Activated CD8-positive, alpha-beta memory T cell treated with anti-CD3 and anti-CD28 coated beads for 1 hour (primary cell): ENCODE measurements around the gene NPHS1.

ENCODE experiments used
- DNase-seq, 2 donors: peaks; one replicate each; pipeline ENCODE4 v3.0.0-alpha.2; 2020; ENCODE audit warnings: low read depth in 1 of 2; ENCODE audit errors: extremely low read depth in 1 of 2

NPHS1 gene

DNA sequence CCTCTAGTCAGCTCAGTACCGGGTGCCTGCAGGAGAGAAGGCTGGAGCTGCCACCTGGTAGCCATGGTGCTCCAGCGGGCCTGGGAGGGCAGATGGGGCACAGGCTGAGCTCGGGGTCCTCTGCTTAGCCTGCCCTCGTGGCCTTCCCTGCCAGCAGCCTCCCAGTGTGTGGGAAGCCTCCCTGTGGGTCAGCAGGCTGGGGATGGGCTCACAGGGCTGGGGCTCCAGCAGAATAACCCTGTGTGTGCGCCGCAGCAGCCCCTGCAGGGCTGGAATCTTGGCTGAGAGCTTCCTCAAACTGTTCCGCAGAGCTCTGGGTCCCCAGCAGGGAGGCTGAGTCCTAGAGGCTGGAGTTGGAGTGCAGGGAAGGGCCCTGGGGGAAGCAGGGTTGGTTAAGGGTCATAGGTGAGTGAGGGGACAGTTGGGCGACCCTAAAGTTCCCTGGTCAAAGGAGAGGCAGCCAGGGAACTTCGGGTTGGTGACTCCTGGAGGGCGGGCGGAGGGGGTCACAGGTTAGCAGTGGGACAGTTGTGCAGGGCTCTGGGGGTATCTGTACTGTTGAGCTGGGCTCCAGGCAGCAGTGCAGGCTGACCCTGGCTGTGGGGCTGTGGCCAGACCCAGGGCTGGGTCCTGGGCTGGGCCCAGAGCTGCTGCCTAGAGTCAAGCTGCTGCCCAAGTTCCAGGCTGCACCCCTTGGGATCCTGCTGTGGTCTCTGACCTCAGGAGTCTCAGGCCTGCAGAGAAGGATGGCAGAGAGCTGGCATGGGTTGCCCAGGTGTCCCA is 62.9 kb downstream of the NPHS1 start:
- no peak for DNase-seq

DNA sequence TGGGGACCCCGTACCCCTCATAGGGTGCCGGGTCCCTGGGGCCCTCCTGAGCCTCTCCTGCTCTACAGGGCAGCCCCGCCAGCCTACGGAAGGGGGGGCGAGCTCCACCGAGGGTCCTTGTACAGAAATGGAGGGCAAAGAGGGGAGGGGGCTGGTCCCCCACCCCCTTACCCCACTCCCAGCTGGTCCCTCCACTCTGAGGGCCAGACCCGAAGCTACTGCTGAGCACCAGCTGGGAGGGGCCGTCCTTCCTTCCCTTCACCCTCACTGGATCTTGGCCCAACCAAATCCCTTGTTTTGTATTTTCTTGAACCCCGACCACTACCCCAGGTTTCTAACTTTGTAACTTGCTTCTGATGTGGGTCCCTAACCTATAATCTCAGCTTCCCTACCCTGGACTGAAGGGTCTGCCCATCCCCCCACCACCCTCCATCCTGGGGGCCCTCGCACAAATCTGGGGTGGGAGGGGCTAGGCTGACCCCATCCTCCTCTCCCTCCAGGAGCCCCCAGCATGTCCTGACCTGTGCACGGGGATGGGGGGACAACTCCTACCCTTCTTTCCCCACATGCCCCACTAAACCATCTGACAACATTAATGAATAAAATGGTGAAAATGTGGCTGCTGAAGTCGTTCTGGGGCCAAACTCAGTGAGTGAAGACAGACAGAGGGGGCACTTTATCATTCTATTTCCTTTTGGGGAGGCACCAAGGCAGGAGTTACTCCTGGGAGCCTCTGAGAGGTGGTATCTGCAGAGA is 63.9 kb downstream of the NPHS1 start:
- no peak for DNase-seq

DNA sequence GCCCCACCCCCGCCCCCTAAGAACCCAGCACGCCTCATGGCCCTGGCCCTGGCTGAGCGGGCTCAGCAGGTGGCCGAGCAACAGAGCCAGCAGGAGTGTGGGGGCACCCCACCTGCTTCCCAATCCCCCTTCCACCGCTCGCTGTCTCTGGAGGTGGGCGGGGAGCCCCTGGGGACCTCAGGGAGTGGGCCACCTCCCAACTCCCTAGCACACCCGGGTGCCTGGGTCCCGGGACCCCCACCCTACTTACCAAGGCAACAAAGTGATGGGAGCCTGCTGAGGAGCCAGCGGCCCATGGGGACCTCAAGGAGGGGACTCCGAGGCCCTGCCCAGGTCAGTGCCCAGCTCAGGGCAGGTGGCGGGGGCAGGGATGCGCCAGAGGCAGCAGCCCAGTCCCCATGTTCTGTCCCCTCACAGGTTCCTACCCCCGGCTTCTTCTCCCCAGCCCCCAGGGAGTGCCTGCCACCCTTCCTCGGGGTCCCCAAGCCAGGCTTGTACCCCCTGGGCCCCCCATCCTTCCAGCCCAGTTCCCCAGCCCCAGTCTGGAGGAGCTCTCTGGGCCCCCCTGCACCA is 65.0 kb downstream of the NPHS1 start:
- no peak for DNase-seq

DNA sequence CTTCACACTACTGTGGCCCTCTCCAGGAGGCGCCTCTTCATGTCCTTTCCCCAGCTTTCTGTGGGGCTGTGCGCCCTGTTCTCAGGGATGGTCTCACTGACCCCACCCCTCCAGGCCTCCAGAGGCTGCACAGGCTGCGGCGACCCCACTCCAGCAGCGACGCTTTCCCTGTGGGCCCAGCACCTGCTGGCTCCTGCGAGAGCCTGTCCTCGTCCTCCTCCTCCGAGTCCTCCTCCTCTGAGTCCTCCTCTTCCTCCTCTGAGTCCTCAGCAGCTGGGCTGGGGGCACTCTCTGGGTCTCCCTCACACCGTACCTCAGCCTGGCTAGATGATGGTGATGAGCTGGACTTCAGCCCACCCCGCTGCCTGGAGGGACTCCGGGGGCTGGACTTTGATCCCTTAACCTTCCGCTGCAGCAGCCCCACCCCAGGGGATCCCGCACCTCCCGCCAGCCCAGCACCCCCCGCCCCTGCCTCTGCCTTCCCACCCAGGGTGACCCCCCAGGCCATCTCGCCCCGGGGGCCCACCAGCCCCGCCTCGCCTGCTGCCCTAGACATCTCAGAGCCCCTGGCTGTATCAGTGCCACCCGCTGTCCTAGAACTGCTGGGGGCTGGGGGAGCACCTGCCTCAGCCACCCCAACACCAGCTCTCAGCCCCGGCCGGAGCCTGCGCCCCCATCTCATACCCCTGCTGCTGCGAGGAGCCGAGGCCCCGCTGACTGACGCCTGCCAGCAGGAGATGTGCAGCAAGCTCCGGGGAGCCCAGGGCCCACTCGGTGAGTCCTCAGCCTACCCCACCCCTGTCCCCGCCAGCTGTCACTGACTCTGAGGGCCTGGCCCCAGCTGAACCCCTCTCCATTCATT is 65.8 kb downstream of the NPHS1 start:
- DNase-seq = no peak

DNA sequence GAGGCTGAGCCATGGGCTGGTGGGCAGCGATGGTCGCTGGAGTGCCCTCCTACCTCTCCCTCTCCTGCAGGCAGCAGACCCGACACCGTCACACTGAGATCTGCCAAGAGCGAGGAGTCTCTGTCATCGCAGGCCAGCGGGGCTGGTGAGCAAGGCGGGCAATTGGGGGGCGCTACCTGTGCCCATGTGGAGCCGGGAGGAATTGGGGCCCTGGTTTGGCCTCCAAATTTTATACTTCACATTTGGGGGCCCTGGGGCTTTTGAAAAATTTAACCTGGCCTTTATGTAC is 67.0 kb downstream of the NPHS1 start:
- DNase-seq = no peak

DNA sequence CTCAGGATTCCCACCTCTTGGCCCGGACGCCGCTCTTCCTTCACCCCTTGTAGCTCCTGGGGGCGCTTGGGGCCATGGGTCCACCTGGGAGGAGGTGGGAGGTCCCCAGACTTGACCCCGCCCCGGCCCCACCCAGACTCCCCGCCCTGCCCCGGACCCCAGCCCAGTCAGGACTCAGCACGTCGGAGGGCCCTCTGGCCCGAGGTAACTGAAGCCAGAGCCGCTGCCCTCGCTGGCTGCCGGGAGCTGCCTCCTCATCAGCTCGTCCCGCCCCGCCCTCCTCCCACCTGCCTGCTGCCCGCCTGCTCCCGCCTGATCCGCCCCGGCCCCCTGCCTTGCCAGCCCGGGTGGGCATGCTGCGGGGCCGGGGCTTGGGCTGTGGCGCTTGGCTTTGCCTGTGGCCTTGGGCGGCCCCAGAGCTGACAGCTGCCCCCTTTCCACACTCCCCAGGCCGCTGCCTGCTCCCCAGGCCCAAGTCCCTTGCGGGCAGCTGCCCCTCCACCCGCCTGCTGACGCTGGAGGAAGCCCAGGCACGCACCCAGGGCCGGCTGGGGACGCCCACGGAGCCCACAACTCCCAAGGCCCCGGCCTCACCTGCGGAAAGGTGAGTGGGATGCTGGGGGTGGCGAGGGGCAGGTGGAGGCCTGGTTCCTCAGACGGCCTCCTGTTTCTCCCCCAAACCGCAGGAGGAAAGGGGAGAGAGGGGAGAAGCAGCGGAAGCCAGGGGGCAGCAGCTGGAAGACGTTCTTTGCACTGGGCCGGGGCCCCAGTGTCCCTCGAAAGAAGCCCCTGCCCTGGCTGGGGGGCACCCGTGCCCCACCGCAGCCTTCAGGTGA is 67.6 kb downstream of the NPHS1 start:
- no peak for DNase-seq

DNA sequence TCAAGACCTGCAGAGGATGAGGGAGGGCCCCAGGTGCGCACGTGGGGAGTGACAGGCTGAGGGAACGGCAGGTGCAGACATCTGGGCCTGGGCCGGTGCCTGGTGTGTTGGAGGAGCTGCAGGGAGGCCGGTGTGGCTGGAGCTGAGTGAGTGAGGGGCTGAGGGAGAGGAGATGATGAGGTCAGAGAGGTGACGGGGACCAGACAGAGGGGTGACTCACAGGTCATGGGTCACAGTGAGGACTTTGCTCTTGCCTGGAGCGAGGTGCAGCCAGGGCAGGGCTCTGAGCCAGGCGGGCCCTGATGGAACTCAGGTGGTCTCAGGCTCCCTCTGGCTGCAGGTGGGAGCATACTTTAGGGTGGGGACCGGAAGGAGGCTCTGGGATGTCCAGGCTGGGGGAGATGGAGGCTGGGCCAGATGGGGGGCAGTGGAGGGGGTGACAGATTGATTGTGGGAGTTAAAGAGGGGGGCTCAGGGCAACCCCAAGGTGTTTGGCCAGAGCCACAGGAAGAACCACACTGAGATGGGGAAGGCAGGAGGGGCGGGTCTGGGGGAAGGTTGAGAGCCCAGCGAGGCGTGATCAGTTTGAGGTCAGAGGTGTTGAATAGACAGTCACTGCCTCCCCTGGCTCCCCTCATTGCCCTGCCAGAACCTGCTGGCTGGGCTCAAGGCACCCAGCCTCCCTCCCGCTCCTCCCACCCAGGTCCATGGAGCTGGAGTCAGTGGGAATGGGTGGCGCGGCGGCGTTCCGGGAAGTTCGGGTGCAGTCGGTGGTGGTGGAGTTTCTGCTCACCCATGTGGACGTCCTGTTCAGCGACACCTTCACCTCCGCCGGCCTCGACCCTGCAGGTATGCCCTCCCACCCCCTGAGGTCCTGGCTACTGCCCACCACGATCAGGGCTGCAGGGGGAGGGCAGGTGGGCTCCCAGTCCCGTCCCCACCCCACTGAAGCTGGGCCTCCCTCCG is 68.6 kb downstream of the NPHS1 start:
- DNase-seq = no peak

DNA sequence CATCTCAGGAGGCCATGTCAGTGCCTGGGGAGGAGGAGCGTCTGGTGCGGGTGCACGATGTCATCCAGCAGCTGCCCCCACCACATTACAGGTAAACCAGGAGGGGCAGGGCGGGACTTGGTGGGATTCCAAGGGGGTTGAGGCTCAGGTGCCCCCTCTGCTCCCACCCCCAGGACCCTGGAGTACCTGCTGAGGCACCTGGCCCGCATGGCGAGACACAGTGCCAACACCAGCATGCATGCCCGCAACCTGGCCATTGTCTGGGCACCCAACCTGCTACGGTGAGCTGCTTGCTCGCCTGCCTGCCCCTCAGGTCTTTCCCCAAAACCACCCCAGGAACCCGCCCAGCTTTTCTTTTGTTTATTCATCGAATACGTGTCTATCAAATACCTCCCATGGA is 69.7 kb downstream of the NPHS1 start:
- no peak for DNase-seq

DNA sequence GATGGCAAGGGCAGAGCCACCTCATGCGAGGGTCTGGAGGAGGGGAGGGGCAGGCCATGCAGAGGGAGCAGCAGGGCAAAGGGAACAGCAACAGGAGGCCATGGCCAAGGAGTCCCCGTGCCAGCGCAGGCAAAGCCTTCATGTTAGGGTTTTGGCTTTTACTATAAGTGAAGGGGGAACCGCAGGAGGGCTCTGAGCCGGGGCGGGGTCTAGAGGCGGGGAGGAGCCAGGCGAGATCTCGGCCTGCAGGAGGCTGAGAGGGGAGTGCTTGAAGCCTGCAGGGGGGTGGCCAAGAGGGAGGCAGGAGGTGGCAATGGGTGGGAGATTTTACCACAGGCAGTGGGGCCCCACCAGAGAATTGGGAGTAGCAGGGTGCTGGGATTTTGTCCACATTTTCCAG is 70.7 kb downstream of the NPHS1 start:
- DNase-seq = no peak

DNA sequence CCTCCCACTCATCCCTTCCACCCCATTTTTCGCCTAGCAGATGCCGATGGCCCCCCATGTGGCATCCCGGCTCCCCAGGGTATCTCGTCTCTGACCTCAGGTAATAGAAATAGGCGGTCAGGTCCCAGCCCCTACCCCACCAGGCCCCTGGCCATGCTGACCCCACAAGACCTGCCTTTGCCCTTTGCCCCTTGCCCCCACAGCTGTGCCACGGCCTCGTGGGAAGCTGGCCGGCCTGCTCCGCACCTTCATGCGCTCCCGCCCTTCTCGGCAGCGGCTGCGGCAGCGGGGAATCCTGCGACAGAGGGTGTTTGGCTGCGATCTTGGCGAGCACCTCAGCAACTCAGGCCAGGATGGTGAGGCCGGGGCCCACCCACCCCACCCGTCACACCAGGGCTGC is 71.6 kb downstream of the NPHS1 start:
- no peak for DNase-seq

DNA sequence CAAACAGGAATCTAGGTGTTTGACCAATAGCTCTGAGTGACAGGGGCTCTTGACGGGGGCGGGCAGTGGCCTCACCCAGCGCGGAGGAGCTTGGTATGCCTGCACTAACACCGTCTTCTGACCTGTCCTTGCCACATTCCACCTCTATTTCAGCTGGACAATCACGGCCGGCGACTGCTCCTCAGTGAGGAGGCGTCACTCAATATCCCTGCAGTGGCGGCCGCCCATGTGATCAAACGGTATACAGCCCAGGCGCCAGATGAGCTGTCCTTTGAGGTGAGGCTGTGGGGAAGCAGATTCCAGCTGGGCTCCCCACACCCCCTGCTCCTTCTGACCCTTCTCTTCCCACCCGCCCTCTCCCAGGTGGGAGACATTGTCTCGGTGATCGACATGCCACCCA is 72.2 kb downstream of the NPHS1 start:
- no peak for DNase-seq

DNA sequence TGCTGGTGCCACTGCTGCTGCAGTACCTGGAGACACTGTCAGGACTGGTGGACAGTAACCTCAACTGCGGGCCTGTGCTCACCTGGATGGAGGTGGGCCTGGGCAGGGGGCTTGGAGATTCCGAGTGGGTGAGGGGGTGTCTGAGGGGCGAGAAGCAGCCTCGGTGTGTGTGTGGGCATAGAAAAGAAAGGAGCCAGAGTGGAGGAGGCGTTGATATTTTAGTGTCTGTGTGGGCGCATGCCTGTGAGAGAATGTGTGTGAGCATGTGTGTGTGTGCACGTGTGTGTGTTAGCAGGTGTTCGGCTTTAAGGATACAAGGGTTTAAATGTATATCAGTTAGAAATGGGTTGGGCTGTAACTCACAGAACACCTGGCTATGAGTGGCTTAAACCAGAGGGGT is 73.3 kb downstream of the NPHS1 start:
- no peak for DNase-seq

DNA sequence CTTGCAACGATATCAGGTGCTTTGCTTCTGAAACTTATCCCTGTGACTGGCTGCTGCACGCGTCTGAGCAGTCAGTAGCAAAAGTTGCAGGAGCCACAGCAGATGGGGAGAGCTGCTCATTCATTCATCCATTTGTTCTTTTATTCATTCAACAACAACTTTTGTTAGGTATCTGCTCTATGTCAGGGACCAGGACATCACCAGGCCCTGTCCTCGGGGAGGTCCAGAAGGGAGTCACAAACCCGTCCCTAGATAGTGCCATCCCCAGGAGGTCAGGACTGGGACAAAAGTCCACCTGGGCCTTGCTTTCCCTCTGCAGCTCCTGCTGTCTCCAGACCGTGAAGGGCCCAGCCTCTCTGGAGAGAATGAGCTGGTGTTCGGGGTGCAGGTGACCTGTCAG is 74.3 kb downstream of the NPHS1 start:
- DNase-seq = no peak

DNA sequence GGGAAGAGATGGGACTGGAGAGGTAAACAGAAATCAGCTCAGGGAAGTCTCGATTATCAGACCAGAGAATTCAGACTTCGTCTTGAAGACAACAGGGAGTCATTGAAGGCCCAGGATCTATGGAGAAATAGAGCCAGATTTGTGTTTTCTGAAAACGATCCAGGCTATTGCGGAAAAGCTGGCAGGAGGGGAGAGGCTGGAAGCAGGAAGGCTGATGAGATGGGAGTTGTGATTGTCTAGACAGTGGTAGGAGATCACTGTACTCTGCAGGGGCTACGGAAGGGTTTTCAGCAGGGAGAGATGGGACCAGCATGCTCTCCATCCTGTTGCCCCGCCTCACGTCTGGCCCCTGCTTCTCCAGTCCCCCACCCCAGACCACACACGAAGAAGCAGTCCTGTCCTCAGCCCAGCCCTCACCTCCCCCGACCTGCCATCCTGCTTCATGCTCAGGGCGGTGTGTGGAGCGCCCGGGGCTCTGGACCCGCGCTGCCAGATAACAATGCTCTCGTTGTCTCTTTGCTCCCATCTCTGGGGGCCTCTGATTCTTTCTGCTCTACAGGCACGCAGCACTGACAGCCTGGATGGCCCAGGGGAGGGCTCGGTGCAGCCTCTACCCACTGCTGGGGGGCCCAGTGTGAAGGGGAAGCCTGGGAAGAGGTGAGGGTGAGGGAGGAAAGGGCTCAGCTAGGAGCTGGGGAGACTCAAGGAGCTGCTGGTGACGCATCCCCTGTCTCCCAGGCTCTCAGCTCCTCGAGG is 75.0 kb downstream of the NPHS1 start:
- DNase-seq = no peak

DNA sequence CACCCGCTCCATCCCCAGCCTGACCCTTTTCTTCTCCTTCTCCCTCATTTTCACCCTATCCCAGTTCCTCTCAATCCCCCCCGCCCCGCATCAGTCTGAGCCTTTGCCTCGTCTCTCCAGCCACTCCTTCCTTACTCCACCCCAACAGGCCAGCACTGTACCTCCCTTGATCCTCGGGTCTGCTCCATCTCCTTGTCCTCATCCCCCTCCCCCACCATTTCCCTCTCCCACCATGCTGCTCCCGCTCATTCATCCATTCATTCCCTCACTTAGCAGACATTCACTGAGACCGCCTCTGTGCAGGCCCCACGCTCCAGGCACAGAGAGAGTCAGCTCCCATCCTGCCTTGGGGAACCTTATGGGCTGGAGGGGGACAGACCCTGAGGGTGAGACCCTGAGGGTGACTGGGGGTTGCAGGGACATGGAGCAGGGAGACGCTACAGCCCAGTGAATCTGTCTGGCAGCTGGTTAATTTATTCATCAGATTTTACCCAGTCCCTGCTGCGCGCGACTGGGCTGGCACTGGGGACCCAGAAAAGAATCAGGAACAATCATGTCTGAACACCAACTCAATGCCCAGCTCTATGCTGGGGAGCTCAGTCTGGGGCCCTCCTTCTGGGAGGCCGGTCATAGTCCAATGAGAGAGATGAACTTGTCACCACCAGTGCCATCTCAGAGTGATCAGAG is 76.1 kb downstream of the NPHS1 start:
- DNase-seq = no peak
